ENCODE measurements around the gene HPGDS. TPM values are rescaled to one million over a fixed set of nuclear protein-coding genes. Genes with fewer than 3 reads are reported as not detected.
"Not testable (repeated sequence)": the region's sequence is repeated elsewhere in the genome, so short reads cannot be mapped to it uniquely, and the experiment has no call there.

Gene HPGDS
- total RNA-seq: 1 to 10 TPM in 1 of 2 donors, not detected in 1; 1.5 TPM

GRCh38 chr4:94342694-94343093, at the start of gene HPGDS:
Gene HPGDS (minus strand): TSS chr4:94342836. CDS start chr4:94334629, 8,207 bp downstream.
- Mint-ChIP-seq H3K27ac (peak within 1 kb of the TSS in 1 of 2 donors; percentile 36), H3K27me3 (peaks cover 0 to 4% of the 10 kb centered on the region in 2 donors), H3K4me3 (peak within 1 kb of the TSS; percentile 50), H3K9me3 (no peaks in the 10 kb centered on the region), H3K36me3 (no peaks in the 10 kb centered on the region), H3K4me1 (ENCODE audit: low read depth in 2 of 2) (peaks cover 11 to 20% of the 10 kb centered on the region in 2 donors)
- no peak for ATAC-seq
- DNase-seq (ENCODE audit: low spot score): no peak

- ATAC-seq: no peak
- no peaks in the 10 kb centered on the region for H3K4me1 Mint-ChIP-seq (ENCODE audit: low read depth in 2 of 2)
- no peaks in the 10 kb centered on the region for H3K9me3 Mint-ChIP-seq
- DNase-seq (ENCODE audit: low spot score): no peak
- peaks cover 17 to 21% of the 10 kb centered on the region in 2 donors for H3K27me3 Mint-ChIP-seq
- H3K27ac Mint-ChIP-seq: no peak overlapping the region
- no peak overlapping the region for H3K4me3 Mint-ChIP-seq
- H3K36me3 Mint-ChIP-seq: no peaks in the 10 kb centered on the region
Measured at GRCh38 chr4:94390804-94391410, 48.3 kb upstream of the HPGDS start.

GRCh38 chr4:94389595-94390267, 47.1 kb upstream of the HPGDS start:
- H3K27ac Mint-ChIP-seq: no peak overlapping the region
- H3K9me3 Mint-ChIP-seq: no peaks in the 10 kb centered on the region
- H3K36me3 Mint-ChIP-seq: no peaks in the 10 kb centered on the region
- no peaks in the 10 kb centered on the region for H3K4me1 Mint-ChIP-seq (ENCODE audit: low read depth in 2 of 2)
- H3K4me3 Mint-ChIP-seq: no peak overlapping the region
- DNase-seq (ENCODE audit: low spot score) (no peak), ATAC-seq (no peak)
- H3K27me3 Mint-ChIP-seq: peaks cover 17 to 21% of the 10 kb centered on the region in 2 donors

- H3K27me3 Mint-ChIP-seq: peaks cover 17 to 21% of the 10 kb centered on the region in 2 donors
- DNase-seq (ENCODE audit: low spot score); H3K4me3 Mint-ChIP-seq; H3K9me3 Mint-ChIP-seq; ATAC-seq; H3K36me3 Mint-ChIP-seq; H3K4me1 Mint-ChIP-seq (ENCODE audit: low read depth in 2 of 2); H3K27ac Mint-ChIP-seq: not testable (repeated sequence)
Measured at GRCh38 chr4:94387965-94388364, 45.3 kb upstream of the HPGDS start.

GRCh38 chr4:94385452-94385851, 42.8 kb upstream of the HPGDS start:
- not testable (repeated sequence) for DNase-seq (ENCODE audit: low spot score); H3K4me3 Mint-ChIP-seq; H3K4me1 Mint-ChIP-seq (ENCODE audit: low read depth in 2 of 2); H3K9me3 Mint-ChIP-seq; ATAC-seq; H3K27ac Mint-ChIP-seq; H3K36me3 Mint-ChIP-seq
- H3K27me3 Mint-ChIP-seq: peaks cover 17 to 21% of the 10 kb centered on the region in 2 donors

GRCh38 chr4:94382891-94383290, 40.3 kb upstream of the HPGDS start:
- not testable (repeated sequence) for ATAC-seq; H3K36me3 Mint-ChIP-seq; H3K4me1 Mint-ChIP-seq (ENCODE audit: low read depth in 2 of 2); H3K4me3 Mint-ChIP-seq; DNase-seq (ENCODE audit: low spot score); H3K27ac Mint-ChIP-seq; H3K9me3 Mint-ChIP-seq
- H3K27me3 Mint-ChIP-seq: peaks cover 10 to 11% of the 10 kb centered on the region in 2 donors

GRCh38 chr4:94378047-94378446, 35.4 kb upstream of the HPGDS start:
- Mint-ChIP-seq H3K27me3 (peaks cover 20% of the 10 kb centered on the region in 2 donors), H3K4me1 (ENCODE audit: low read depth in 2 of 2) (no peaks in the 10 kb centered on the region), H3K36me3 (no peaks in the 10 kb centered on the region), H3K4me3 (no peak overlapping the region), H3K9me3 (no peaks in the 10 kb centered on the region), H3K27ac (no peak overlapping the region)
- ATAC-seq (no peak), DNase-seq (ENCODE audit: low spot score) (no peak)

- DNase-seq (ENCODE audit: low spot score) (no peak), ATAC-seq (no peak)
- Mint-ChIP-seq H3K9me3 (no peaks in the 10 kb centered on the region), H3K4me3 (no peak overlapping the region), H3K4me1 (ENCODE audit: low read depth in 2 of 2) (no peaks in the 10 kb centered on the region), H3K36me3 (no peaks in the 10 kb centered on the region), H3K27ac (no peak overlapping the region), H3K27me3 (peaks cover 20% of the 10 kb centered on the region in 2 donors)
Measured at GRCh38 chr4:94377294-94377693, 34.7 kb upstream of the HPGDS start.

GRCh38 chr4:94375364-94375763, 32.7 kb upstream of the HPGDS start:
- DNase-seq (ENCODE audit: low spot score): no peak
- Mint-ChIP-seq H3K4me1 (ENCODE audit: low read depth in 2 of 2) (no peaks in the 10 kb centered on the region), H3K27ac (no peak overlapping the region), H3K9me3 (no peaks in the 10 kb centered on the region), H3K4me3 (no peak overlapping the region), H3K36me3 (no peaks in the 10 kb centered on the region), H3K27me3 (peaks cover 20 to 21% of the 10 kb centered on the region in 2 donors)
- no peak for ATAC-seq

- ATAC-seq (no peak), DNase-seq (ENCODE audit: low spot score) (no peak)
- Mint-ChIP-seq H3K36me3 (no peaks in the 10 kb centered on the region), H3K4me1 (ENCODE audit: low read depth in 2 of 2) (no peaks in the 10 kb centered on the region), H3K4me3 (no peak overlapping the region), H3K9me3 (no peaks in the 10 kb centered on the region), H3K27ac (no peak overlapping the region), H3K27me3 (peaks cover 19 to 37% of the 10 kb centered on the region in 2 donors)
Measured at GRCh38 chr4:94373752-94374151, 31.1 kb upstream of the HPGDS start.

- DNase-seq (ENCODE audit: low spot score) (no peak), ATAC-seq (no peak)
- no peak overlapping the region for H3K27ac Mint-ChIP-seq
- no peaks in the 10 kb centered on the region for H3K36me3 Mint-ChIP-seq
- peaks cover 19 to 39% of the 10 kb centered on the region in 2 donors for H3K27me3 Mint-ChIP-seq
- no peaks in the 10 kb centered on the region for H3K4me1 Mint-ChIP-seq (ENCODE audit: low read depth in 2 of 2)
- H3K4me3 Mint-ChIP-seq: no peak overlapping the region
- no peaks in the 10 kb centered on the region for H3K9me3 Mint-ChIP-seq
Measured at GRCh38 chr4:94372991-94373390, 30.4 kb upstream of the HPGDS start.

GRCh38 chr4:94372228-94372978, 29.8 kb upstream of the HPGDS start:
- no peak overlapping the region for H3K4me3 Mint-ChIP-seq
- no peaks in the 10 kb centered on the region for H3K9me3 Mint-ChIP-seq
- ATAC-seq: no peak
- no peak for DNase-seq (ENCODE audit: low spot score)
- H3K27me3 Mint-ChIP-seq: peaks cover 19 to 39% of the 10 kb centered on the region in 2 donors
- no peaks in the 10 kb centered on the region for H3K4me1 Mint-ChIP-seq (ENCODE audit: low read depth in 2 of 2)
- H3K36me3 Mint-ChIP-seq: no peaks in the 10 kb centered on the region
- H3K27ac Mint-ChIP-seq: no peak overlapping the region

- peaks cover 4% of the 10 kb centered on the region for H3K9me3 Mint-ChIP-seq
- no peaks in the 10 kb centered on the region for H3K4me1 Mint-ChIP-seq (ENCODE audit: low read depth in 2 of 2)
- ATAC-seq (no peak), DNase-seq (ENCODE audit: low spot score) (no peak)
- no peaks in the 10 kb centered on the region for H3K36me3 Mint-ChIP-seq
- no peak overlapping the region for H3K27ac Mint-ChIP-seq
- H3K4me3 Mint-ChIP-seq: no peak overlapping the region
- peaks cover 24 to 47% of the 10 kb centered on the region in 2 donors for H3K27me3 Mint-ChIP-seq
Measured at GRCh38 chr4:94371290-94371689, 28.7 kb upstream of the HPGDS start.
